IPS-20b (cell line): ENCODE measurements around the gene PADI2.

Experiments used
- H3K27ac ChIP-seq: one replicate; pipeline ENCODE4 v1.5.1; 2013; ENCODE audit warnings: low read length
- H3K27me3 ChIP-seq: 2 replicates; pipeline ENCODE4 v1.6.1; 2013; ENCODE audit warnings: mild to moderate bottlenecking, low read length, inconsistent platforms; ENCODE audit not compliant: insufficient read depth
- H3K36me3 ChIP-seq: 2 replicates; pipeline ENCODE4 v1.6.1; 2013; ENCODE audit warnings: low read depth, mild to moderate bottlenecking, inconsistent platforms, low read length, moderate library complexity; ENCODE audit not compliant: insufficient read depth
- H3K4me1 ChIP-seq: 2 replicates; pipeline ENCODE4 v1.6.1; 2013; ENCODE audit warnings: mild to moderate bottlenecking, control low read depth, inconsistent platforms, low read length, moderate library complexity; ENCODE audit not compliant: insufficient read depth
- H3K4me3 ChIP-seq: 2 replicates; pipeline ENCODE4 v1.5.1; 2013; ENCODE audit warnings: mild to moderate bottlenecking, low read length, inconsistent platforms
- H3K9ac ChIP-seq: 2 replicates; pipeline ENCODE4 v1.6.1; 2013; ENCODE audit warnings: low read depth, mild to moderate bottlenecking, inconsistent platforms, low read length, moderate library complexity
- H3K9me3 ChIP-seq: 2 replicates; pipeline ENCODE4 v1.6.1; 2013; ENCODE audit warnings: mild to moderate bottlenecking, low read depth, low read length, inconsistent platforms; ENCODE audit not compliant: insufficient read depth

Gene PADI2

GRCh38 chr1:17119076-17119772 lies at the start of gene PADI2:
Gene PADI2, minus strand, starts transcription at chr1:17119451. Its CDS starts 80 bp downstream, at chr1:17119371.
- H3K27me3 ChIP-seq: peaks cover 61% of the 10 kb centered on the region
- H3K4me1 ChIP-seq: peaks cover 3% of the 10 kb centered on the region; the same call in 1 of the 2 replicates
- H3K9me3 ChIP-seq: no peaks in the 10 kb centered on the region
- H3K9ac ChIP-seq: peak within 1 kb of the TSS; percentile 41; the same call in 1 of the 2 replicates
- H3K27ac ChIP-seq: no peak within 1 kb of the TSS
- H3K36me3 ChIP-seq: no peaks in the 10 kb centered on the region
- H3K4me3 ChIP-seq: peak within 1 kb of the TSS; percentile 76

- no peak overlapping the region for H3K4me3 ChIP-seq
- H3K9ac ChIP-seq: no peak overlapping the region
- no peaks in the 10 kb centered on the region for H3K36me3 ChIP-seq
- H3K9me3 ChIP-seq: no peaks in the 10 kb centered on the region
- peaks cover 17% of the 10 kb centered on the region; the same call in 1 of the 2 replicates for H3K27me3 ChIP-seq
- peaks cover 4% of the 10 kb centered on the region for H3K4me1 ChIP-seq
- no peak overlapping the region for H3K27ac ChIP-seq
Measured at GRCh38 chr1:17168091-17168876, 49.0 kb upstream of the PADI2 start.

GRCh38 chr1:17167786-17168090 lies 48.5 kb upstream of the PADI2 start:
- Histone ChIP-seq H3K4me1 (peaks cover 4% of the 10 kb centered on the region), H3K27ac (no peak overlapping the region), H3K27me3 (peaks cover 17% of the 10 kb centered on the region; the same call in 1 of the 2 replicates), H3K9me3 (no peaks in the 10 kb centered on the region), H3K36me3 (no peaks in the 10 kb centered on the region), H3K4me3 (no peak overlapping the region), H3K9ac (no peak overlapping the region)

- Histone ChIP-seq H3K27ac (no peak overlapping the region), H3K27me3 (peaks cover 17% of the 10 kb centered on the region; the same call in 1 of the 2 replicates), H3K36me3 (no peaks in the 10 kb centered on the region), H3K4me3 (no peak overlapping the region), H3K9ac (no peak overlapping the region), H3K9me3 (no peaks in the 10 kb centered on the region), H3K4me1 (peaks cover 4% of the 10 kb centered on the region)
Measured at GRCh38 chr1:17167041-17167785, 48.0 kb upstream of the PADI2 start.

GRCh38 chr1:17165823-17166222 lies 46.6 kb upstream of the PADI2 start:
- Histone ChIP-seq H3K36me3 (no peaks in the 10 kb centered on the region), H3K27me3 (peaks cover 17% of the 10 kb centered on the region; the same call in 1 of the 2 replicates), H3K9me3 (no peaks in the 10 kb centered on the region), H3K4me3 (no peak overlapping the region), H3K27ac (no peak overlapping the region), H3K9ac (no peak overlapping the region), H3K4me1 (peaks cover 4% of the 10 kb centered on the region)

- Histone ChIP-seq H3K9me3 (no peaks in the 10 kb centered on the region), H3K4me3 (no peak overlapping the region), H3K9ac (no peak overlapping the region), H3K4me1 (peaks cover 4% of the 10 kb centered on the region), H3K36me3 (no peaks in the 10 kb centered on the region), H3K27ac (no peak overlapping the region), H3K27me3 (peaks cover 17% of the 10 kb centered on the region; the same call in 1 of the 2 replicates)
Measured at GRCh38 chr1:17163789-17164666, 44.8 kb upstream of the PADI2 start.

- no peaks in the 10 kb centered on the region for H3K9me3 ChIP-seq
- H3K9ac ChIP-seq: no peak overlapping the region
- no peak overlapping the region for H3K27ac ChIP-seq
- no peaks in the 10 kb centered on the region for H3K36me3 ChIP-seq
- H3K27me3 ChIP-seq: peaks cover 14% of the 10 kb centered on the region; the same call in 1 of the 2 replicates
- no peak overlapping the region for H3K4me3 ChIP-seq
- peaks cover 4% of the 10 kb centered on the region for H3K4me1 ChIP-seq
Measured at GRCh38 chr1:17163371-17163770, 44.1 kb upstream of the PADI2 start.

GRCh38 chr1:17162941-17163340 lies 43.7 kb upstream of the PADI2 start:
- no peaks in the 10 kb centered on the region for H3K9me3 ChIP-seq
- H3K36me3 ChIP-seq: no peaks in the 10 kb centered on the region
- H3K4me1 ChIP-seq: peaks cover 4% of the 10 kb centered on the region
- no peak overlapping the region for H3K4me3 ChIP-seq
- no peak overlapping the region for H3K9ac ChIP-seq
- no peak overlapping the region for H3K27ac ChIP-seq
- peaks cover 14% of the 10 kb centered on the region; the same call in 1 of the 2 replicates for H3K27me3 ChIP-seq

- no peak overlapping the region for H3K9ac ChIP-seq
- H3K4me1 ChIP-seq: peaks cover 4% of the 10 kb centered on the region
- H3K4me3 ChIP-seq: no peak overlapping the region
- no peaks in the 10 kb centered on the region for H3K36me3 ChIP-seq
- H3K9me3 ChIP-seq: peaks cover 2% of the 10 kb centered on the region; the same call in 1 of the 2 replicates
- peaks cover 14% of the 10 kb centered on the region; the same call in 1 of the 2 replicates for H3K27me3 ChIP-seq
- H3K27ac ChIP-seq: no peak overlapping the region
Measured at GRCh38 chr1:17161926-17162800, 42.9 kb upstream of the PADI2 start.

GRCh38 chr1:17161137-17161740 lies 42.0 kb upstream of the PADI2 start:
- Histone ChIP-seq H3K27ac (no peak overlapping the region), H3K27me3 (peaks cover 13% of the 10 kb centered on the region; the same call in 1 of the 2 replicates), H3K9ac (no peak overlapping the region)

More at GRCh38 chr1:17161137-17161740, 42.0 kb upstream of the PADI2 start:
- H3K4me1 ChIP-seq: no peaks in the 10 kb centered on the region
- no peak overlapping the region for H3K4me3 ChIP-seq
- H3K9me3 ChIP-seq: peaks cover 4% of the 10 kb centered on the region; the same call in 1 of the 2 replicates
- no peaks in the 10 kb centered on the region for H3K36me3 ChIP-seq
